Measurements from ENCODE around the gene IDH3G.

The IDH3G gene

GRCh38 chrX:153824348-153824747 lies 30.2 kb upstream of the IDH3G start:
- H3K27ac ChIP-seq (ENCODE audit: extremely low read depth, low read depth, low read length) = no peak overlapping the region
- no peaks in the 10 kb centered on the region for H3K36me3 ChIP-seq (ENCODE audit: control insufficient read depth in 2 of 2, insufficient read depth in 1 of 2, low read length in 2 of 2)
- POLR2A ChIA-PET = no interaction called here
- CTCF ChIA-PET = no interaction called here
- TF ChIP-seq ZBTB20 (tag by site-specific recombination; IDR thresholded peaks at IDR 0.05) = no peak
- TF ChIP-seq ZNF664 (tag by site-specific recombination; IDR thresholded peaks at IDR 0.05) = no peak
- no peak for TF ChIP-seq KLF17 (tag by site-specific recombination; IDR thresholded peaks at IDR 0.05)
- no peak for TF ChIP-seq ZNF776 (tag by site-specific recombination; IDR thresholded peaks at IDR 0.05; ENCODE audit: borderline replicate concordance)
- no peak for TF ChIP-seq ZBTB1 (tag by site-specific recombination; IDR thresholded peaks at IDR 0.05)
- no peak for TF ChIP-seq ZNF704 (tag by site-specific recombination; IDR thresholded peaks at IDR 0.05)
- no peak for TF ChIP-seq ZNF274 (IDR thresholded peaks at IDR 0.05; ENCODE audit: low read length)
- TF ChIP-seq ZNF274 (tag by site-specific recombination; IDR thresholded peaks at IDR 0.05; ENCODE audit: borderline replicate concordance) = no peak
- TF ChIP-seq ZNF707 (tag by site-specific recombination; IDR thresholded peaks at IDR 0.05) = no peak
- no peak for TF ChIP-seq ZNF239 (tag by site-specific recombination; IDR thresholded peaks at IDR 0.05)
- TF ChIP-seq ZNF121 (tag by site-specific recombination; IDR thresholded peaks at IDR 0.05) = no peak
- TF ChIP-seq ZNF585B (tag by site-specific recombination; IDR thresholded peaks at IDR 0.05) = no peak
- TF ChIP-seq ZBTB44 (tag by site-specific recombination; IDR thresholded peaks at IDR 0.05) = no peak
- no peak for TF ChIP-seq SCRT2 (tag by site-specific recombination; IDR thresholded peaks at IDR 0.05)
- no peak for TF ChIP-seq GLIS1 (tag by site-specific recombination; IDR thresholded peaks at IDR 0.05)
- no peaks in the 10 kb centered on the region for H3K9me3 ChIP-seq (ENCODE audit: control insufficient read depth, insufficient read depth, low read depth, low read length)
- no peaks in the 10 kb centered on the region for H3K4me1 ChIP-seq (ENCODE audit: control insufficient read depth, insufficient read depth, low read length)
- H3K4me3 ChIP-seq (ENCODE audit: low read depth, low read length) = no peak overlapping the region

GRCh38 chrX:153821066-153821465 lies 26.9 kb upstream of the IDH3G start:
- H3K4me1 ChIP-seq (ENCODE audit: control insufficient read depth, insufficient read depth, low read length) = no peaks in the 10 kb centered on the region
- ChIA-PET CTCF (interaction anchor here (0.7 kb wide), 1 partner anchor 92 kb away, joined by 3 read pairs; no protein-coding TSS in a partner anchor), POLR2A (no interaction called here)
- H3K36me3 ChIP-seq (ENCODE audit: control insufficient read depth in 2 of 2, insufficient read depth in 1 of 2, low read length in 2 of 2) = no peaks in the 10 kb centered on the region
- no peak overlapping the region for H3K4me3 ChIP-seq (ENCODE audit: low read depth, low read length)
- no peak for TF ChIP-seq ZNF585B (tag by site-specific recombination; IDR thresholded peaks at IDR 0.05)
- no peak for TF ChIP-seq MEIS1 (CRISPR knock-in tag; IDR thresholded peaks at IDR 0.05; ENCODE audit: borderline replicate concordance)
- TF ChIP-seq ZNF148 (tag by site-specific recombination; IDR thresholded peaks at IDR 0.05; ENCODE audit: borderline replicate concordance) = no peak
- no peak for TF ChIP-seq ZNF184 (tag by site-specific recombination; IDR thresholded peaks at IDR 0.05)
- TF ChIP-seq, protein P1, sequence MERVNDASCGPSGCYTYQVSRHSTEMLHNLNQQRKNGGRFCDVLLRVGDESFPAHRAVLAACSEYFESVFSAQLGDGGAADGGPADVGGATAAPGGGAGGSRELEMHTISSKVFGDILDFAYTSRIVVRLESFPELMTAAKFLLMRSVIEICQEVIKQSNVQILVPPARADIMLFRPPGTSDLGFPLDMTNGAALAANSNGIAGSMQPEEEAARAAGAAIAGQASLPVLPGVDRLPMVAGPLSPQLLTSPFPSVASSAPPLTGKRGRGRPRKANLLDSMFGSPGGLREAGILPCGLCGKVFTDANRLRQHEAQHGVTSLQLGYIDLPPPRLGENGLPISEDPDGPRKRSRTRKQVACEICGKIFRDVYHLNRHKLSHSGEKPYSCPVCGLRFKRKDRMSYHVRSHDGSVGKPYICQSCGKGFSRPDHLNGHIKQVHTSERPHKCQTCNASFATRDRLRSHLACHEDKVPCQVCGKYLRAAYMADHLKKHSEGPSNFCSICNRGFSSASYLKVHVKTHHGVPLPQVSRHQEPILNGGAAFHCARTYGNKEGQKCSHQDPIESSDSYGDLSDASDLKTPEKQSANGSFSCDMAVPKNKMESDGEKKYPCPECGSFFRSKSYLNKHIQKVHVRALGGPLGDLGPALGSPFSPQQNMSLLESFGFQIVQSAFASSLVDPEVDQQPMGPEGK (tag by site-specific recombination; IDR thresholded peaks at IDR 0.05) = no peak
- no peak for TF ChIP-seq ZNF266 (tag by site-specific recombination; IDR thresholded peaks at IDR 0.05; ENCODE audit: low read depth)
- no peak for TF ChIP-seq ZNF169 (tag by site-specific recombination; IDR thresholded peaks at IDR 0.05)
- no peak for TF ChIP-seq ZNF785 (tag by site-specific recombination; IDR thresholded peaks at IDR 0.05)
- TF ChIP-seq ZNF747 (tag by site-specific recombination; IDR thresholded peaks at IDR 0.05) = no peak
- no peak overlapping the region for H3K27ac ChIP-seq (ENCODE audit: extremely low read depth, low read depth, low read length)
- H3K9me3 ChIP-seq (ENCODE audit: control insufficient read depth, insufficient read depth, low read depth, low read length) = no peaks in the 10 kb centered on the region

Data from HEK293 (cell line).